Measurements from ENCODE around the gene SRC.

DNA sequence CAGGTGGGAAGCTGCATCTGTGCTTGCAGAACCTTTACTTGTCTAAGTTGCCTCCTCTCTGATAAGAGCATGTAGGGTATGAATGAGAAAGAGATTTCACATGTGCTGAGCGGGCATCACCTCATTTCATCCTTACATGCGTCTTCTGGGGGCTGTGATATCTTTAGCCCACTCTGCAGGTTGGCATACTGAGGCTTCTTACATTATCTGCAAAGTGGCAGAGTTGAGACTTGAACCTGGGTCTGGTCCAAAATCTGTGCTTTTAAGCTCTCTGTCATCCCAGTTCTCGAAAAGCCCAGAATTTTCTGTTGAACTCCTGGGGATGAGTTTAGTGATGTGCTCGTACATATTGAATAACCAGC, 2.0 kb upstream of the SRC start:
- TF ChIP-seq, protein P1, sequence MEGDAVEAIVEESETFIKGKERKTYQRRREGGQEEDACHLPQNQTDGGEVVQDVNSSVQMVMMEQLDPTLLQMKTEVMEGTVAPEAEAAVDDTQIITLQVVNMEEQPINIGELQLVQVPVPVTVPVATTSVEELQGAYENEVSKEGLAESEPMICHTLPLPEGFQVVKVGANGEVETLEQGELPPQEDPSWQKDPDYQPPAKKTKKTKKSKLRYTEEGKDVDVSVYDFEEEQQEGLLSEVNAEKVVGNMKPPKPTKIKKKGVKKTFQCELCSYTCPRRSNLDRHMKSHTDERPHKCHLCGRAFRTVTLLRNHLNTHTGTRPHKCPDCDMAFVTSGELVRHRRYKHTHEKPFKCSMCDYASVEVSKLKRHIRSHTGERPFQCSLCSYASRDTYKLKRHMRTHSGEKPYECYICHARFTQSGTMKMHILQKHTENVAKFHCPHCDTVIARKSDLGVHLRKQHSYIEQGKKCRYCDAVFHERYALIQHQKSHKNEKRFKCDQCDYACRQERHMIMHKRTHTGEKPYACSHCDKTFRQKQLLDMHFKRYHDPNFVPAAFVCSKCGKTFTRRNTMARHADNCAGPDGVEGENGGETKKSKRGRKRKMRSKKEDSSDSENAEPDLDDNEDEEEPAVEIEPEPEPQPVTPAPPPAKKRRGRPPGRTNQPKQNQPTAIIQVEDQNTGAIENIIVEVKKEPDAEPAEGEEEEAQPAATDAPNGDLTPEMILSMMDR (IDR thresholded peaks at IDR 0.05) = no peak
- no peak for TF ChIP-seq POLR2A (IDR thresholded peaks at IDR 0.05)

Measured in prostate gland (tissue), 2 donors.